AG10803 (cell line): ENCODE results near the gene PCSK6.

ENCODE experiments used
- DNase-seq: peaks from one replicate; pipeline ENCODE4 v3.0.0; 2010; ENCODE audit warnings: low read depth
- H3K4me3 ChIP-seq: 2 replicates; pipeline ENCODE4 v1.5.1; 2011; ENCODE audit warnings: mild to moderate bottlenecking, low read length, control low read depth
- CTCF ChIP-seq: conservative IDR thresholded peaks from 2 replicates; pipeline ENCODE4 v1.5.1; 2011; ENCODE audit warnings: mild to moderate bottlenecking, low read length, control low read depth, inconsistent platforms

The PCSK6 gene

GRCh38 chr15:101437209-101437608, 52.3 kb downstream of the PCSK6 start:
- no peak for DNase-seq
- no peak for TF ChIP-seq CTCF

GRCh38 chr15:101436526-101436925, 53.0 kb downstream of the PCSK6 start:
- no peak for DNase-seq
- TF ChIP-seq CTCF: no peak
- no peak overlapping the region for H3K4me3 ChIP-seq

More at GRCh38 chr15:101437209-101437608, 52.3 kb downstream of the PCSK6 start:
- H3K4me3 ChIP-seq: no peak overlapping the region

- no peak for TF ChIP-seq CTCF
- no peak for DNase-seq
- H3K4me3 ChIP-seq: no peak overlapping the region
Observed at GRCh38 chr15:101435761-101436160, 53.7 kb downstream of the PCSK6 start.

- H3K4me3 ChIP-seq: no peak overlapping the region
- TF ChIP-seq CTCF: no peak
- DNase-seq: no peak
Observed at GRCh38 chr15:101434032-101434920, 55.2 kb downstream of the PCSK6 start.

GRCh38 chr15:101433396-101433795, 56.1 kb downstream of the PCSK6 start:
- no peak overlapping the region for H3K4me3 ChIP-seq
- no peak for TF ChIP-seq CTCF
- no peak for DNase-seq

GRCh38 chr15:101432982-101433381, 56.5 kb downstream of the PCSK6 start:
- no peak for TF ChIP-seq CTCF
- no peak for DNase-seq
- no peak overlapping the region for H3K4me3 ChIP-seq

GRCh38 chr15:101431748-101432147, 57.8 kb downstream of the PCSK6 start:
- no peak for TF ChIP-seq CTCF
- no peak overlapping the region for H3K4me3 ChIP-seq
- no peak for DNase-seq
